ENCODE measurements around the gene TCP11L2.

The TCP11L2 gene

DNA sequence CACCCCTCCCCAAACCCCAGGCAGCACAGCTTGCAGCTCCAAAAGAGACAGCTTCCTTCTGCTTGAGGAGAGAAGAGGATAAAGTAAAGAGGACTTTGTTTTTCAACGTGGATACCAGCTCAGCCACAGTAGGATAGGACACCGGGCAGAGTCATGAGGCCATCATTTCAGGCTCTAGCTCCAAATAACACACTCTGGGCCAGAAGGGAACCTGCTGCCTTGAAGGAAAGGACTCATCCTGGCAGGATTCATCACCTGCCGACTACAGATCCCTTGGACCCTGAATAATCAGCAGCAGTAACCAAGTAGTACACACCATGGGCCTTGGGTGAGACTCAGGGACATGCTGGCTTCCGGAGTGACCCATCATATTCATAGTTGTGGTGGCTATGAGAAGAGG lies 44.3 kb upstream of the TCP11L2 start:
- Histone ChIP-seq H3K4me1 (ENCODE audit: control insufficient read depth in 1 of 2, insufficient read depth in 1 of 2, low read depth in 1 of 2, low read length in 1 of 2) (peaks cover 0 to 7% of the 10 kb centered on the region in 2 experiments), H3K4me3 (ENCODE audit: low read depth in 1 of 2, low read length in 1 of 2) (no peak overlapping the region), H3K36me3 (no peaks in the 10 kb centered on the region), H3K27me3 (no peaks in the 10 kb centered on the region), H3K9me3 (no peaks in the 10 kb centered on the region), H3K27ac (no peak overlapping the region)
- TF ChIP-seq, protein P1, sequence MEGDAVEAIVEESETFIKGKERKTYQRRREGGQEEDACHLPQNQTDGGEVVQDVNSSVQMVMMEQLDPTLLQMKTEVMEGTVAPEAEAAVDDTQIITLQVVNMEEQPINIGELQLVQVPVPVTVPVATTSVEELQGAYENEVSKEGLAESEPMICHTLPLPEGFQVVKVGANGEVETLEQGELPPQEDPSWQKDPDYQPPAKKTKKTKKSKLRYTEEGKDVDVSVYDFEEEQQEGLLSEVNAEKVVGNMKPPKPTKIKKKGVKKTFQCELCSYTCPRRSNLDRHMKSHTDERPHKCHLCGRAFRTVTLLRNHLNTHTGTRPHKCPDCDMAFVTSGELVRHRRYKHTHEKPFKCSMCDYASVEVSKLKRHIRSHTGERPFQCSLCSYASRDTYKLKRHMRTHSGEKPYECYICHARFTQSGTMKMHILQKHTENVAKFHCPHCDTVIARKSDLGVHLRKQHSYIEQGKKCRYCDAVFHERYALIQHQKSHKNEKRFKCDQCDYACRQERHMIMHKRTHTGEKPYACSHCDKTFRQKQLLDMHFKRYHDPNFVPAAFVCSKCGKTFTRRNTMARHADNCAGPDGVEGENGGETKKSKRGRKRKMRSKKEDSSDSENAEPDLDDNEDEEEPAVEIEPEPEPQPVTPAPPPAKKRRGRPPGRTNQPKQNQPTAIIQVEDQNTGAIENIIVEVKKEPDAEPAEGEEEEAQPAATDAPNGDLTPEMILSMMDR (IDR thresholded peaks at IDR 0.05): no peak

DNA sequence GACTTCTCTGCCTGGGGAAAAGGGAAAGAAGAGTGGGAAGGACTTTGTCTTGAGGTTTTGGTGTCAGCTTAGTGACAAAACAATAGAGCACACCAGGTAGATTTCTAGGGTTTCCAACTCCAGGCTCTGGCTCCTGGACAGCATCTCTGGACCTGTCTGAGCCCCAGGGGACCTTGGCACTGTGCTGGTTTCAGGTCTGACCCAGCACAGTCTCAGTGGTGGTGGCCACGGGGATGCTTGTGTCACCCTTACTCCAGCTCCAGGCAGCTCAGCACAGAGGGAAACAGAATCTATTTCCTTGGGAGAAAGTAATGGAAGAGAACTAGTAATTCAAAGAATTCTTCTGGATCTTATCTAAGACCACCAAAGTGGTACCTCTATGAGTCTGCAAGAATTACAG lies 43.6 kb upstream of the TCP11L2 start:
- TF ChIP-seq, protein P1 (IDR thresholded peaks at IDR 0.05): no peak

DNA sequence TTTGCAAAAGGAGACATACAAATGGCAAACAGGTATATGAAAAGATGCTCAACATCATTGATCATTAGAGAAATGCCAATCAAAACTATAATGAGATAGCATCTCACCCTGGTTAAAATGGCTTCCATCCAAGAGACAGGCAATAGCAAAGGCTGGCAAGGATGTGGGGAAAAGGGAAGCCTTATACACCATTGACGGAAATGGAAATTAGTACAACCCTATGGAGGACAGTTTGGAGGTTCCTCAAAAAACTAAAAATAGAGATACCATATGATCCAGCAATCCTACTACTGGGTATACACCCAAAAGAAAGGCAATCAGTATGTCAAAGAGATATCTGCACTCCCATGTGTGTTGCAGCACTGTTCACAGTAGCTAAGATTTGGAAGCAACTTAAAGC lies 37.4 kb upstream of the TCP11L2 start:
- Histone ChIP-seq H3K27ac (no peak overlapping the region), H3K4me1 (ENCODE audit: control insufficient read depth in 1 of 2, insufficient read depth in 1 of 2, low read depth in 1 of 2, low read length in 1 of 2) (peaks cover 17 to 20% of the 10 kb centered on the region in 2 experiments), H3K4me3 (ENCODE audit: low read depth in 1 of 2, low read length in 1 of 2) (no peak overlapping the region), H3K27me3 (no peaks in the 10 kb centered on the region), H3K9me3 (no peaks in the 10 kb centered on the region), H3K36me3 (no peaks in the 10 kb centered on the region)
- TF ChIP-seq, protein P1 (IDR thresholded peaks at IDR 0.05): no peak

More for the DNA sequence above, 43.6 kb upstream of the TCP11L2 start:
- H3K36me3 ChIP-seq: no peaks in the 10 kb centered on the region
- no peaks in the 10 kb centered on the region for H3K27me3 ChIP-seq
- no peaks in the 10 kb centered on the region for H3K9me3 ChIP-seq
- peaks cover 0 to 7% of the 10 kb centered on the region in 2 experiments for H3K4me1 ChIP-seq (ENCODE audit: control insufficient read depth in 1 of 2, insufficient read depth in 1 of 2, low read depth in 1 of 2, low read length in 1 of 2)
- no peak overlapping the region for H3K27ac ChIP-seq
- H3K4me3 ChIP-seq (ENCODE audit: low read depth in 1 of 2, low read length in 1 of 2): no peak overlapping the region

- TF ChIP-seq, protein P1 (IDR thresholded peaks at IDR 0.05): no peak
- H3K27ac ChIP-seq: no peak overlapping the region
- no peak overlapping the region for H3K4me3 ChIP-seq (ENCODE audit: low read depth in 1 of 2, low read length in 1 of 2)
- no peaks in the 10 kb centered on the region for H3K36me3 ChIP-seq
- H3K27me3 ChIP-seq: no peaks in the 10 kb centered on the region
- H3K9me3 ChIP-seq: no peaks in the 10 kb centered on the region
- peaks cover 30% of the 10 kb centered on the region in 2 experiments for H3K4me1 ChIP-seq (ENCODE audit: control insufficient read depth in 1 of 2, insufficient read depth in 1 of 2, low read depth in 1 of 2, low read length in 1 of 2)
Measured at GRCh38 chr12:106267535-106267934, 35.0 kb upstream of the TCP11L2 start.

- TF ChIP-seq, protein P1 (IDR thresholded peaks at IDR 0.05): no peak
- Histone ChIP-seq H3K36me3 (no peaks in the 10 kb centered on the region), H3K27ac (peak overlapping the region; percentile 84), H3K4me1 (ENCODE audit: control insufficient read depth in 1 of 2, insufficient read depth in 1 of 2, low read depth in 1 of 2, low read length in 1 of 2) (peaks cover 47% of the 10 kb centered on the region in 2 experiments), H3K9me3 (no peaks in the 10 kb centered on the region), H3K27me3 (no peaks in the 10 kb centered on the region), H3K4me3 (ENCODE audit: low read depth in 1 of 2, low read length in 1 of 2) (peak overlapping the region in 1 of 2 experiments; percentile 28)
Measured at GRCh38 chr12:106269150-106269771, 33.3 kb upstream of the TCP11L2 start.

All from neutrophil (primary cell).